GM12864 (cell line): Measurements from ENCODE around the gene FLNC.

ENCODE experiments used
- DNase-seq: peaks from one replicate; pipeline ENCODE4 v3.0.0-alpha.2; 2011; ENCODE audit warnings: low read depth
- H3K4me3 ChIP-seq: 2 replicates; pipeline ENCODE4 v1.5.1; 2011; ENCODE audit warnings: mild to moderate bottlenecking, low read depth, low read length, control low read depth
- TF ChIP-seq, protein P1 (sequence below): IDR thresholded peaks from 2 replicates; pipeline ENCODE4 v1.5.1; 2011; ENCODE audit warnings: low read depth, mild to moderate bottlenecking, moderate library complexity, low read length, control low read depth, inconsistent platforms; ENCODE audit errors: missing control alignments

The FLNC gene

DNA sequence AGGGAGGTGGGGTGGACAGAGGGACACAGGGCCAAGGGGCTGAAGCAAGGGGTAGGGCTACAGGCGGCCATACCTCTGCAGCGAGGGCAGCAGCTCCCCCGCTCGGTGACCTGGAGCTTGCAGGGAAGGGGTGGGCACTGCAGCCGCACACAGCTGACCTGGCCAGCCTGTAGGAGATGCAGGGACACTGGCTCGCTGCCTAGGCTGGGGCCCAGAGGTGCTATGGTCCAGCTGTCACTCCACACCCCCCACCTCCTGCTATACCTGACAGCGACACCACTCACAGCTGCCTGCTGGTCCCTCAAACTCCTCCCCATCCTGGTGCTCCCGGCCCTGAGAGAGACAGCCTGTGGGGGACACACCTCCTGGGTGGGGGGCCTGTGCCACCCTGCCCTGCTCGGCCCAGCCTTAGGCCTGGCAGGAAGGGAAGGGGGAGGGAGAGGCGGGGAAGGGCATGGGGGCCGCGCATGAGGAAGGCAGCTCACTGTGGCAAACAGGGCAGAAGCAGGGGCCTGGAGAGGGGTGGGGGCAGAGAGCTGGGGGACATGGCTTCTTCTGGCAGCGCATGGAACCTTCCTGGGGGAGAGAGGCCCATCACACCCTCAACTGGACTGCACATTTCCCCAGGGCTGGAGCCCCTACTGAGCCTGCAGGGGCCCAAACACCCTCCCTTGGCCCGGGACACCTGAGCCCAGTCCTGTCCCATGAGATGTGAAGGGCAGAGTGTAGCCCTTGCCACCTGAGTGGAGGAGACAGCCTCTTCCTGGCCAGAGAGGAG lies 56.4 kb downstream of the FLNC start:
- no peak for DNase-seq
- no peak overlapping the region for H3K4me3 ChIP-seq
- TF ChIP-seq, protein P1, sequence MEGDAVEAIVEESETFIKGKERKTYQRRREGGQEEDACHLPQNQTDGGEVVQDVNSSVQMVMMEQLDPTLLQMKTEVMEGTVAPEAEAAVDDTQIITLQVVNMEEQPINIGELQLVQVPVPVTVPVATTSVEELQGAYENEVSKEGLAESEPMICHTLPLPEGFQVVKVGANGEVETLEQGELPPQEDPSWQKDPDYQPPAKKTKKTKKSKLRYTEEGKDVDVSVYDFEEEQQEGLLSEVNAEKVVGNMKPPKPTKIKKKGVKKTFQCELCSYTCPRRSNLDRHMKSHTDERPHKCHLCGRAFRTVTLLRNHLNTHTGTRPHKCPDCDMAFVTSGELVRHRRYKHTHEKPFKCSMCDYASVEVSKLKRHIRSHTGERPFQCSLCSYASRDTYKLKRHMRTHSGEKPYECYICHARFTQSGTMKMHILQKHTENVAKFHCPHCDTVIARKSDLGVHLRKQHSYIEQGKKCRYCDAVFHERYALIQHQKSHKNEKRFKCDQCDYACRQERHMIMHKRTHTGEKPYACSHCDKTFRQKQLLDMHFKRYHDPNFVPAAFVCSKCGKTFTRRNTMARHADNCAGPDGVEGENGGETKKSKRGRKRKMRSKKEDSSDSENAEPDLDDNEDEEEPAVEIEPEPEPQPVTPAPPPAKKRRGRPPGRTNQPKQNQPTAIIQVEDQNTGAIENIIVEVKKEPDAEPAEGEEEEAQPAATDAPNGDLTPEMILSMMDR = no peak

DNA sequence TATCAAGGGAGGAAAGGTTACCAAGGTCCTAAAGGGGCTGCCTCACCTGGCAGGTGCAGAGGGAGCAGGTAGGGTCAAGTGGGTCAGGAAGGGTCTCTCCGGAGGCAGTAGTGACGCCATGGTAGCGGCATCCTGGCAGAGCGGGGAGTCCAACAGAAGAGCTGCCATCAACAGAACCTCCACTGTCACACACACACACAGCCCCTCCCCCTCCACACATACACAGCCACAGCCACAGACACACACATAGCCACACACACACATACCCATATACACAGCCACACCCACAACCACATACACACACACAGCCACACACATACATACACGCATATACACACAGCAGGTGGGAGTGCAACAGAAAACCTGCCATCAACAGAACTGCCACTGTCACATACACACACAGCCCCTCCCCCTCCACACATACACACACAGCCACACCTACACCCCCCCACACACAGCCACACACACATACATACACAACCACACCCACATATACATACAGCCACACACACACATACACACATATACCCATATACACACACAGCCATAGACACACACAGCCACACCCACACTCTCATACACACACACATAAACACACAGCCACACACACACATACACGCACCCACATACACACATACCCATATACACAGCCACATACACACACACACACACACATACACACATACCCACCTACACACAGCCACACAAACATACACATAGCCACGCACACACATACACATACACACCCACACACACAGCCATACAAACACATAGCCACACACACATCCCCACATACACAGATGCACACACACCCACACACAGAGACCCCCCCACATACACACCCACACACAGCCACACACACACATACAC lies 57.2 kb downstream of the FLNC start:
- no peak overlapping the region for H3K4me3 ChIP-seq
- DNase-seq = no peak
- TF ChIP-seq, protein P1 = no peak

DNA sequence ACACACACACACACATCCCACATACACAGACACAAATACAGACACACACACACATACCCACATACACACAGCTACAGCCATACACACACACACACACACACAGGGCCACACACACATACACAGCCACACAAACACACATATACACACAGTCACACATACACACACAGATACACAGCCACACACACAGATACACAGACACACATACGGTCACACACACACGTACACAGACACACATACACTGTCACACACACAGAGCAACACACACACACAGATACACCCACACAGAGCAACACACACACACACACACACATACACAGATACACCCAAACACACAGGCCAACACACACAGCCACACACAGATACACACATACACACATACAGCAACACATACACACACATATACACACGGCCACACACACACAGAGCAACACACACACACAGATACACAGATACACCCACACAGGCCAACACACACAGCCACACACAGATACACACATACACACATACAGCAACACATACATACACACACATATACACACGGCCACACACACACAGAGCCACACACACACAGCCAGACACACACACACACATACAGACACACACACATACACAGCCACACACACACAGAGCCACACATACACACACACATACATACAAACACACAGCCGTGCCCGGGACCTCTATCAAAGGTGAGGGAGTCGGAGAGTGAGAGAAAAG lies 58.0 kb downstream of the FLNC start:
- TF ChIP-seq, protein P1 = no peak
- H3K4me3 ChIP-seq = no peak overlapping the region
- DNase-seq = no peak

DNA sequence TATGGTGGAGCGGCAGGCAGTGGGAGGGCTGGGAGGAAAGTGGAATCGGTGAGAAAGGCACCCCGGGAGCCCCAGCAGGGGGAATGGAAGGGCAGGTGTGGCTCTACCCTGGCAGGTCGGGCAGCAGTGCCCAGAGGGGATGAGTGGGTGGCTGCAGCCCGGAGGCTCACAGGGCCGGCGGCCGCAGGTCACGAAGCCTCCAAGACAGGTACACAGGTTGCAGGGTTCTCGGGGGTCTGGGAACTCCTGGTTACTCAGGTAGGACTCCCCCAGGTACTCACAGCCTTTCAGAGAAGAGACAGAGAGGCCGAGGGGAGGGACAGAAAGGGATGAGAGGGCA lies 58.5 kb downstream of the FLNC start:
- no peak for DNase-seq
- H3K4me3 ChIP-seq = no peak overlapping the region
- TF ChIP-seq, protein P1 = no peak

DNA sequence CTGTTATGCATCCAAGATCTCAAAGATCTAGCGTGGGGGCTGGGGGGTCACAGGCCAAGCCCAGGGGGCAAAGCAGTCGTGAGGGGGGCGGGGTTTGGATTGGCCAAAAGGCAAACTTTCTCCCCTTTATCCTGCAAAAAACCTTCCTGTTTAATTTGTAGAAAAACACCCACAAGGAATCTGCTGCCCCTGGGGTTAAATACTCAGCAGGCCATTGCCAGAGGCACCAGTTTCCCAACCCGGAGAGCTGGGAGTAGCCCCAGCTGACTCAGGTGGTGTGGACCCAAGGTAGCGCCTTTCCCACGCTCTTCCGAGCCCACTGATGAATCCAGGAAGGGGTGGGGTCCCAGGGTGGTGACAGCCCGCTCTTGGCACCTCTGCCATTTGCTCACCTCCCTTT lies 58.9 kb downstream of the FLNC start:
- DNase-seq = no peak
- TF ChIP-seq, protein P1 = no peak

DNA sequence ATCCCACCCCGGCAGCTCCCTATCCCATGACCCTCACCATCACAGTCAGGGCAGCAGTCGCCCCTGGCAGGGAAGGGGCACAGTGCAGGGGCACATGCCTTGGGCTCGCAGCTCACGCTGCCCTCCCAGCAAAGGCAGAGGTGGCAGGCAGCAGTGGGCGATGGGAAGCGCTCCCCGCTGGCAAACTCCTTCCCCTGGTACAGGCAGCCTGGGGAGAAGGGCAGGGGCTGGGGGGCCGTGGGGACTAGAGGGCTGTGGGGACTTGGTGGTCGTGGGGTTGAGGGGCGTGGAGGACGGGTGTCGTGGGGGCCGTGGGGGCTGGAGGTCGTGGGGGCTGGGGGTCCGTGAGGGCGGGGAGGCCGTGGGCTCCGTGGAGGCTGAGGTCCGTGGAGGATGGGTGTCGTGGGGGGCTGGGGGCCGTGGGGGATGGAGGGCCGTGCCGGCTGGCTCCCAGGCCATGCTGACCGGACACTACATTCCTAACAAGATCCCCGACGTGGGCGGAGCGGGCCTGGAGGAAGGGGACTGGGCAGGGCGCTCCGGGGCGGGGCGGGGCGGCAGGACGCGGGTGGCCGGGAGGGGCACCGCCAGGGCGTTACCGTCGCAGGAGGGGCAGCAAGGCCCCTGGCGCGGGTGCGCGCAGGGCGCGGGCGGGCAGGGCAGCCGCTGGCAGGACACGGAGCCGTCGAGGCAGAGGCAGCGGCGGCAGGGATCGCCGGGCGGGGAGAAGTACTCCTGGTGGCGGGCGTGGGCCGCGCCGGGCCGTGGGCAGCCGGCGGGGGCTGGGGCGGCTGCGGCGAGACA lies 60.3 kb downstream of the FLNC start:
- TF ChIP-seq, protein P1 = no peak

More for the DNA sequence above, 58.9 kb downstream of the FLNC start:
- H3K4me3 ChIP-seq = no peak overlapping the region

More for the DNA sequence above, 60.3 kb downstream of the FLNC start:
- no peak overlapping the region for H3K4me3 ChIP-seq
- no peak for DNase-seq
